ENCODE results near the gene FOLR1. TPM values are rescaled to one million over a fixed set of nuclear protein-coding genes. Genes with fewer than 3 reads are reported as not detected.

The FOLR1 gene
- total RNA-seq, 2 experiments from 2014 or later = not detected

- no peaks in the 10 kb centered on the region for H3K9me3 Mint-ChIP-seq
- ChIA-PET CTCF (interaction anchor here (2.0 kb wide), 1 partner anchor 20 kb away, joined by 5 read pairs; no protein-coding TSS in a partner anchor), POLR2A (no interaction called here)
- no peak for DNase-seq
- H3K4me3 Mint-ChIP-seq = no peak overlapping the region
- H3K36me3 Mint-ChIP-seq = no peaks in the 10 kb centered on the region
- intact Hi-C loops (cut with micrococcal nuclease) = no loop called here
- no peak overlapping the region for H3K27ac Mint-ChIP-seq
- peaks cover 10% of the 10 kb centered on the region for H3K4me1 Mint-ChIP-seq (ENCODE audit: low read depth)
- peaks cover 13% of the 10 kb centered on the region for H3K27me3 Mint-ChIP-seq
Observed at GRCh38 chr11:72218251-72218745, 26.4 kb downstream of the FOLR1 start.

DNA sequence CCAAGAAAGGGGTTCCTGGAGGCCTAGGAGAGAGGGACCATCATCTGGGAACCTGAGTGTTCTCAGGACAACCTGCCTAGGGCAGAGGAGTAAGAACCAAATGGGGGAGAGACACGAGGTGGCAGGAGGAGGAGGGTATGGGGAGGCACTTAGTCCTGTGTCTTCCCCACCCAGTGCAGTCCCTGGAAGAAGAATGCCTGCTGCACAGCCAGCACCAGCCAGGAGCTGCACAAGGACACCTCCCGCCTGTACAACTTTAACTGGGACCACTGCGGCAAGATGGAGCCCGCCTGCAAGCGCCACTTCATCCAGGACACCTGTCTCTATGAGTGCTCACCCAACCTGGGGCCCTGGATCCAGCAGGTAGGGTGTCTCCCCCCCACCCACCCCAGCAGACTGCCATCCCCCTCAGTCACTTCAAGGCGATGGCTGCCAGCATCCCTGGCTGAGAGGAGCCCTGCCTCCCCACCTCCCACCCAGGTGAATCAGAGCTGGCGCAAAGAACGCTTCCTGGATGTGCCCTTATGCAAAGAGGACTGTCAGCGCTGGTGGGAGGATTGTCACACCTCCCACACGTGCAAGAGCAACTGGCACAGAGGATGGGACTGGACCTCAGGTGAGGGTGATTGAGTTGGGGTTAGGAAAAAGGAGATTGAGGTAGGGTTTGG is 28.9 kb downstream of the FOLR1 start:
- ChIA-PET POLR2A (interaction anchor here (0.6 kb wide), 1 partner anchor 190 kb away, joined by 4 read pairs; no protein-coding TSS in a partner anchor), CTCF (interaction anchor here (1.0 to 1.2 kb wide), 3 partner anchors 37 to 210 kb away, joined by 3 to 5 read pairs (median 4); no protein-coding TSS in a partner anchor)
- peaks cover 9% of the 10 kb centered on the region for H3K27me3 Mint-ChIP-seq
- H3K4me3 Mint-ChIP-seq = no peak overlapping the region
- H3K36me3 Mint-ChIP-seq = peaks cover 5% of the 10 kb centered on the region
- no peak overlapping the region for H3K27ac Mint-ChIP-seq
- H3K4me1 Mint-ChIP-seq (ENCODE audit: low read depth) = peaks cover 17% of the 10 kb centered on the region
- DNase-seq = no peak
- intact Hi-C loops (cut with micrococcal nuclease) = loop anchor here (5.0 kb wide), 1 partner anchor 289 kb away; no protein-coding TSS in a partner anchor
- no peaks in the 10 kb centered on the region for H3K9me3 Mint-ChIP-seq

DNA sequence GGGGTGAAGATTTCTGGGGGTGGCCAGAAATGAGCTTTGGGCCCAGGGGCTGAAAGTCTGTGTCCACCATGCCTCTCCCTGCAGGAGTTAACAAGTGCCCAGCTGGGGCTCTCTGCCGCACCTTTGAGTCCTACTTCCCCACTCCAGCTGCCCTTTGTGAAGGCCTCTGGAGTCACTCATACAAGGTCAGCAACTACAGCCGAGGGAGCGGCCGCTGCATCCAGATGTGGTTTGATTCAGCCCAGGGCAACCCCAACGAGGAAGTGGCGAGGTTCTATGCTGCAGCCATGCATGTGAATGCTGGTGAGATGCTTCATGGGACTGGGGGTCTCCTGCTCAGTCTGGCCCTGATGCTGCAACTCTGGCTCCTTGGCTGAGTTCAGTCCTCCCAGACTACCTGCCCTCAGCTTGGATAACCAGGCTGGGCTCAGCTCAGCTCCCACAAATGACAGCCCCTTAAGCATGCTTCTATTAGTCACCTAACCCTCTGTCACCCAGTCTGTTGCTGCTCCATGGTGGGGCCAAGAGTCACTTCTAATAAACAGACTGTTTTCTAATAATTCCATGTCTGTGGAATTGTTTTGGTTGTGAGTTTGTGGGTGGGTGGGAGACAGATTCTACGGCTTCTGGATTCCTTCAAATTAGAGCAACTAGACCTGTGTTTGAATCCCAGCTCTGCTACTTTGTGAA is 29.6 kb downstream of the FOLR1 start:
- peaks cover 5% of the 10 kb centered on the region for H3K36me3 Mint-ChIP-seq
- no peak overlapping the region for H3K27ac Mint-ChIP-seq
- intact Hi-C loops (cut with micrococcal nuclease) = loop anchor here (2.0 to 5.0 kb wide), 4 partner anchors 109 to 289 kb away; partner anchors contain the start of genes ANAPC15, CLPB and LAMTOR1
- POLR2A ChIA-PET = interaction anchor here (0.6 to 1.0 kb wide), 2 partner anchors 13 to 191 kb away, joined by 4 read pairs; no protein-coding TSS in a partner anchor
- peaks cover 24% of the 10 kb centered on the region for H3K4me1 Mint-ChIP-seq (ENCODE audit: low read depth)
- CTCF ChIA-PET = interaction anchor here (1.0 to 2.4 kb wide), 6 partner anchors 17 to 213 kb away, joined by 3 to 9 read pairs (median 4); partner anchors contain the start of gene CLPB
- no peaks in the 10 kb centered on the region for H3K9me3 Mint-ChIP-seq
- peaks cover 7% of the 10 kb centered on the region for H3K27me3 Mint-ChIP-seq
- H3K4me3 Mint-ChIP-seq = no peak overlapping the region
- DNase-seq = no peak

- peaks cover 5% of the 10 kb centered on the region for H3K27me3 Mint-ChIP-seq
- peaks cover 5% of the 10 kb centered on the region for H3K36me3 Mint-ChIP-seq
- intact Hi-C loops (cut with micrococcal nuclease) = loop anchor here (2.0 to 5.0 kb wide), 4 partner anchors 109 to 290 kb away; partner anchors contain the start of genes ANAPC15, CLPB and LAMTOR1
- CTCF ChIA-PET = interaction anchor here (0.9 to 2.4 kb wide), 10 partner anchors 16 to 212 kb away, joined by 3 to 9 read pairs (median 3); partner anchors contain the start of gene CLPB
- peak overlapping the region; percentile 75 for H3K4me3 Mint-ChIP-seq
- peaks cover 24% of the 10 kb centered on the region for H3K4me1 Mint-ChIP-seq (ENCODE audit: low read depth)
- H3K9me3 Mint-ChIP-seq = no peaks in the 10 kb centered on the region
- no peak for DNase-seq
- POLR2A ChIA-PET = interaction anchor here (0.9 to 1.5 kb wide), 3 partner anchors 13 to 16 kb away, joined by 3 to 4 read pairs (median 4); no protein-coding TSS in a partner anchor
- H3K27ac Mint-ChIP-seq = peak overlapping the region; percentile 77
Observed at GRCh38 chr11:72222106-72222891, 30.4 kb downstream of the FOLR1 start.

DNA sequence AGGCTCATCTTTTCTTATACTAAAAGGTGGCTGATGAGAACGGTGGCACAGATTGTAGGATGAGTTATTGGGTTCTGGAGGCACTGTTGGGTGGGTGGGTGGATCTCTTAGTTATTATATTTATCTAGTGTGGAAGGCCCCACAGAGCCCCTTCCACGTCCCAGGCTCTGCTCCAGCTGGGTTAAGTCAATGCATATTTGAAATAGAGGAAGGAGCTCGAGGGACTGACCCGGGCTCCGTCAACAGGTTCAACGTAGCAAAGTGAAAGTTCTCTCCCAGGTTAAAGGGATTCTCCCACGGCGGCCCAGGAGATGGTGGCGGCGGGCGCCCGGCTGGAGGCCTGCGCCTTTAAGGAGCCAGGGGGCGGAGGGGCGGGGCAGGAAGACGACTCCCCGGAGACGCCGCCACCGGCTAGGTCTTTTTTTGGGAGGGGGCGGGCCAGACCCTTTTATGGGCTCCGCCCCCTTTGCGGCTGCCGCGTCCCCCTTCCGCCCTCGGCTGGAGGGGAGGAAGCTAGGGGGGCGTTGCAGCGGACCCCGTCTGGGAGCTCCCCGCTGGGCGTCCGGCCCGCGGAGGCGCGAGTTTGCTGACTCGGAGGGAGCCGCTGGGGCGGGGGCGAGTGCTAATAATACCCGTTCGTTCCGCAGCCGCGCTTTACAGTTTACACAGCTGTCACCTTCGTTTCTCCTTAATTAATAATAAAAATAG is 31.1 kb downstream of the FOLR1 start:
- intact Hi-C loops (cut with micrococcal nuclease) = loop anchor here (1.0 to 5.0 kb wide), 6 partner anchors 110 to 291 kb away; partner anchors contain the start of genes ANAPC15, CLPB, LAMTOR1 and LRRC51
- Mint-ChIP-seq H3K27me3 (peaks cover 5% of the 10 kb centered on the region), H3K27ac (peak overlapping the region; percentile 77), H3K36me3 (peaks cover 5% of the 10 kb centered on the region), H3K4me3 (peak overlapping the region; percentile 75), H3K4me1 (ENCODE audit: low read depth) (peaks cover 24% of the 10 kb centered on the region), H3K9me3 (no peaks in the 10 kb centered on the region)
- POLR2A ChIA-PET = interaction anchor here (0.9 to 1.5 kb wide), 2 partner anchors 13 to 15 kb away, joined by 3 to 4 read pairs; no protein-coding TSS in a partner anchor
- peak; percentile 95 for DNase-seq
- CTCF ChIA-PET = interaction anchor here (0.9 to 2.4 kb wide), 10 partner anchors 14 to 211 kb away, joined by 3 to 9 read pairs (median 3); partner anchors contain the start of gene CLPB

GRCh38 chr11:72223615-72224563 is 31.9 kb downstream of the FOLR1 start:
- POLR2A ChIA-PET = interaction anchor here (1.5 to 2.2 kb wide), 2 partner anchors 14 kb away, joined by 3 to 9 read pairs; no protein-coding TSS in a partner anchor
- CTCF ChIA-PET = interaction anchor here (0.9 to 2.4 kb wide), 8 partner anchors 13 to 210 kb away, joined by 3 to 9 read pairs (median 5); partner anchors contain the start of gene CLPB
- peaks cover 24% of the 10 kb centered on the region for H3K4me1 Mint-ChIP-seq (ENCODE audit: low read depth)
- H3K36me3 Mint-ChIP-seq = peaks cover 5% of the 10 kb centered on the region
- intact Hi-C loops (cut with micrococcal nuclease) = loop anchor here (1.0 to 5.0 kb wide), 6 partner anchors 111 to 292 kb away; partner anchors contain the start of genes ANAPC15, CLPB, LAMTOR1 and LRRC51
- peak overlapping the region; percentile 84 for H3K27ac Mint-ChIP-seq
- H3K4me3 Mint-ChIP-seq = peak overlapping the region; percentile 84
- DNase-seq = peak; percentile 75
- peaks cover under 1% of the 10 kb centered on the region for H3K27me3 Mint-ChIP-seq
- no peaks in the 10 kb centered on the region for H3K9me3 Mint-ChIP-seq

GRCh38 chr11:72224564-72225410 is 32.8 kb downstream of the FOLR1 start, which contains the start of gene INPPL1:
TSS of gene INPPL1 (plus strand) at chr11:72224767. CDS start at chr11:72224985, 218 bp downstream.
- peaks cover 24% of the 10 kb centered on the region for H3K4me1 Mint-ChIP-seq (ENCODE audit: low read depth)
- H3K4me3 Mint-ChIP-seq = peak within 1 kb of the TSS; percentile 84
- intact Hi-C loops (cut with micrococcal nuclease) = loop anchor here (5.0 kb wide), 1 partner anchor 292 kb away; no protein-coding TSS in a partner anchor
- ChIA-PET CTCF (interaction anchor here (1.3 to 3.1 kb wide), 3 partner anchors 12 to 200 kb away, joined by 6 to 21 read pairs (median 6); no protein-coding TSS in a partner anchor), POLR2A (interaction anchor here (1.1 to 2.2 kb wide), 3 partner anchors 14 to 206 kb away, joined by 3 to 9 read pairs (median 4); partner anchors contain the start of gene LAMTOR1)
- DNase-seq = peak; percentile 57
- H3K27me3 Mint-ChIP-seq = no peaks in the 10 kb centered on the region
- peaks cover 5% of the 10 kb centered on the region for H3K36me3 Mint-ChIP-seq
- no peaks in the 10 kb centered on the region for H3K9me3 Mint-ChIP-seq
- H3K27ac Mint-ChIP-seq = peak within 1 kb of the TSS; percentile 84

DNA sequence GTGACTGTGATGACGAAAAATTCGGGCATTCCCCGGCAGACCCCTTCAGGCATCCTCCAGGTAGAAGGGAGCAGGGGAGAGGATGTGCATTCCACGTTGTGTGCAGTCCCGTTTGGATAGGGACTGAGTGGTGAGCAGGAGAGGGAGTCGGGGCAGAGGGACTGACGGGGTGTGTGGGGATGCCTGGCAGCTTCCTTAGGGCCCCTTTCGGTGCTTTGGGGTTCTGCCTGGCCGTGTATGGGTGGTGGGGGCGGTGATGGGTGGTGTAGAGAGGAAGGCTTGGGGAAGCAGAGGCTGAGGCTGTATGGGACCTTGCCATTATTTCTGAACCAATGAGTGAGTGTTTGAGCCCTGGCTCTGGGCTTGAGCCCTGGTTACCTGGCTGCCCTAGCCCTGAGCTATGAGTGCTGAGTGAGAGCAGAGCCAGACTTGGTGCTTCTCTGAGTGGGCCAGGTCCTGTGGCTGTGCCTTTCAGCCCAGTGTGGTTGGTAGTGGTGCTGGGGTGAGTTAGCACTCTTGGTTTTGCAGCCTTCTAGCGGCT is 33.5 kb downstream of the FOLR1 start:
- H3K27ac Mint-ChIP-seq = peak overlapping the region; percentile 77
- H3K4me3 Mint-ChIP-seq = peak overlapping the region; percentile 79
- H3K36me3 Mint-ChIP-seq = peaks cover 8% of the 10 kb centered on the region
- H3K9me3 Mint-ChIP-seq = no peaks in the 10 kb centered on the region
- ChIA-PET POLR2A (interaction anchor here (1.1 to 2.2 kb wide), 3 partner anchors 13 to 205 kb away, joined by 3 to 9 read pairs (median 4); partner anchors contain the start of gene LAMTOR1), CTCF (interaction anchor here (1.3 to 3.1 kb wide), 3 partner anchors 11 to 200 kb away, joined by 6 to 21 read pairs (median 6); no protein-coding TSS in a partner anchor)
- H3K4me1 Mint-ChIP-seq (ENCODE audit: low read depth) = peaks cover 24% of the 10 kb centered on the region
- no peaks in the 10 kb centered on the region for H3K27me3 Mint-ChIP-seq
- intact Hi-C loops (cut with micrococcal nuclease) = no loop called here
- DNase-seq = peak; percentile 64
